CD4-positive, alpha-beta T cell treated with Interleukin-17A for 4 hours (primary cell): ENCODE measurements around the gene CLMP.

ENCODE experiments used
- DNase-seq: peaks from one replicate; pipeline ENCODE4 v3.0.0-alpha.2; 2020; ENCODE audit warnings: mixed read lengths

CLMP gene

GRCh38 chr11:123187665-123188507 is 7.2 kb downstream of the CLMP start:
- DNase-seq: no peak

GRCh38 chr11:123187248-123187647 is 7.8 kb downstream of the CLMP start:
- no peak for DNase-seq

- DNase-seq: no peak
Observed at GRCh38 chr11:123186286-123186685, 8.8 kb downstream of the CLMP start.

- no peak for DNase-seq
Observed at GRCh38 chr11:123185326-123185725, 9.7 kb downstream of the CLMP start.

- DNase-seq: no peak
Observed at GRCh38 chr11:123184531-123184930, 10.5 kb downstream of the CLMP start.

GRCh38 chr11:123183391-123184099 is 11.5 kb downstream of the CLMP start:
- DNase-seq: no peak

GRCh38 chr11:123181767-123182500 is 13.1 kb downstream of the CLMP start:
- no peak for DNase-seq

GRCh38 chr11:123181075-123181474 is 14.0 kb downstream of the CLMP start:
- DNase-seq: no peak

- no peak for DNase-seq
Observed at GRCh38 chr11:123180574-123180973, 14.5 kb downstream of the CLMP start.

- DNase-seq: no peak
Observed at GRCh38 chr11:123180166-123180565, 14.9 kb downstream of the CLMP start.

- DNase-seq: no peak
Observed at GRCh38 chr11:123179586-123179985, 15.5 kb downstream of the CLMP start.

GRCh38 chr11:123178186-123178585 is 16.9 kb downstream of the CLMP start:
- no peak for DNase-seq

GRCh38 chr11:123176785-123177184 is 18.3 kb downstream of the CLMP start:
- no peak for DNase-seq

- no peak for DNase-seq
Observed at GRCh38 chr11:123174196-123175183, 20.6 kb downstream of the CLMP start.

- DNase-seq: no peak
Observed at GRCh38 chr11:123173856-123174186, 21.2 kb downstream of the CLMP start.

GRCh38 chr11:123173040-123173855 is 21.8 kb downstream of the CLMP start:
- DNase-seq: no peak

- DNase-seq: no peak
Observed at GRCh38 chr11:123170929-123171328, 24.1 kb downstream of the CLMP start.

GRCh38 chr11:123169821-123170220 is 25.2 kb downstream of the CLMP start:
- DNase-seq: no peak

- DNase-seq: no peak
Observed at GRCh38 chr11:123168955-123169484, 26.0 kb downstream of the CLMP start.

- DNase-seq: no peak
Observed at GRCh38 chr11:123168241-123168640, 26.8 kb downstream of the CLMP start.

- DNase-seq: peak; percentile 6
Observed at GRCh38 chr11:123166071-123166559, 28.9 kb downstream of the CLMP start.
